AG10803 (cell line): ENCODE data around the gene BRF1.

Experiments used
- DNase-seq: peaks from one replicate; pipeline ENCODE4 v3.0.0; 2010; ENCODE audit warnings: low read depth
- H3K4me3 ChIP-seq: 2 replicates; pipeline ENCODE4 v1.5.1; 2011; ENCODE audit warnings: mild to moderate bottlenecking, low read length, control low read depth
- CTCF ChIP-seq: conservative IDR thresholded peaks from 2 replicates; pipeline ENCODE4 v1.5.1; 2011; ENCODE audit warnings: mild to moderate bottlenecking, low read length, control low read depth, inconsistent platforms

Gene BRF1

GRCh38 chr14:105196265-105196960 lies 104.4 kb downstream of the BRF1 start:
- no peak for TF ChIP-seq CTCF
- H3K4me3 ChIP-seq = no peak overlapping the region
- DNase-seq = no peak

- TF ChIP-seq CTCF = no peak
- no peak for DNase-seq
- H3K4me3 ChIP-seq = no peak overlapping the region
Measured at GRCh38 chr14:105195522-105196264, 105.1 kb downstream of the BRF1 start.

DNA sequence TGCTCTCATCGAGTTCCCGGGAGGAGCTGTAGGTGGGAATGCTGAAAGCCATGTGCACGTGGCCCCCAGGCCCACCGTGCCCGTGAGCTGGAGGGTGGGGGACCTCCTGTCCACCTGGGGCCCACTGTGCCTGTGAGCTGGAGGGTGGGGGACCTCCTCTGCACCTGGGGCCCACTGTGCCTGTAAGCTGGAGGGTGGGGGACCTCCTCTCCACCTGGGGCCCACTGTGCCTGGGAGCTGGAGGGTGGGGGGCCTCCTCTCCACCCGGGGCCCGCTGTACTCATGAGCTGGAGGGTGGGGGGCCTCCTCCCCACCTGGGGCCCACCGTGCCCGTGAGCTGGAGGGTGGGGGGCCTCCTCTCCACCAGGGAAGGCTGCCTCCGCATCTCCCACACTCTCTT lies 105.8 kb downstream of the BRF1 start:
- TF ChIP-seq CTCF = no peak
- H3K4me3 ChIP-seq = no peak overlapping the region
- no peak for DNase-seq

DNA sequence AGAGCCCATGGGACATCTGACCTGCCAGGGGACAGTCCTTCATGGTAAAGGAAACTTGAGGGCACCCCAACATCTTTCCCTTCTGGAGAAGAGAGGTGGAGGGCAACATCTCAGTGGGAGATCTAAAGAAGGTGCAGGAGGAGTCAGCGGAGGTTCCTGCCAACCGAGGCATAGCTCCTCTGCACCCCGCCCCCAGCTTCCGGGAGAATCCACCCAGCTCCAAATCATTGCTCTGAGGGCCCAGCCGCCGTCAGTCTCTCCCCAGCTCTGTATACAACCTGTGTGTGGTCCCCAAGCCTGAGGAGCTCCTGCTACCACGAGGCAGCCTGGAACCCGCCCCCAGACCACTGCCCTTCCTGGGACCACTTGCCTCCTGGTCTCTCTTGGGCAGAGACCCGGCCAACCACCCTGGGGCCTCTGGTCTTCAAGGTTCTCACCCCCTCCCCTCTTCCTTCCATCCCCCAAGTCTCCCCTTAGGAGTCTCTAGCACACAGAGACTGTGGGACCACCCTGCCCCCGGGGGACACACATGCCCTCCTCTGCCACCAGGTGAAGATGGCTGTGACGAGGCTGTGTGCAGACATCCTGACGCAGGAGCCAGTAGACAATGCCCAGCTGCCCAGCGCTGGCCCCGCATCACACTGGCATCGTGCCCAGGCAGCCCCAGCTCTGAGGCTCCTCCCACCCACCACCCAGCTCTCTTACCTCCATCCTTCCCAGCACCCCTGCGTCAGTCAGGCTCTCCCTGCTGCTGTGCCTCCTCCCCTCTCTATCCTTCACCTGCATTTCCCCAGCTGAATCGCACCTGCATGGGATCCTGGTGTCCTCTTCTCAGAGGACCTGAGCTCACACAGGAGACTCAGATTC lies 106.7 kb downstream of the BRF1 start:
- DNase-seq = no peak

DNA sequence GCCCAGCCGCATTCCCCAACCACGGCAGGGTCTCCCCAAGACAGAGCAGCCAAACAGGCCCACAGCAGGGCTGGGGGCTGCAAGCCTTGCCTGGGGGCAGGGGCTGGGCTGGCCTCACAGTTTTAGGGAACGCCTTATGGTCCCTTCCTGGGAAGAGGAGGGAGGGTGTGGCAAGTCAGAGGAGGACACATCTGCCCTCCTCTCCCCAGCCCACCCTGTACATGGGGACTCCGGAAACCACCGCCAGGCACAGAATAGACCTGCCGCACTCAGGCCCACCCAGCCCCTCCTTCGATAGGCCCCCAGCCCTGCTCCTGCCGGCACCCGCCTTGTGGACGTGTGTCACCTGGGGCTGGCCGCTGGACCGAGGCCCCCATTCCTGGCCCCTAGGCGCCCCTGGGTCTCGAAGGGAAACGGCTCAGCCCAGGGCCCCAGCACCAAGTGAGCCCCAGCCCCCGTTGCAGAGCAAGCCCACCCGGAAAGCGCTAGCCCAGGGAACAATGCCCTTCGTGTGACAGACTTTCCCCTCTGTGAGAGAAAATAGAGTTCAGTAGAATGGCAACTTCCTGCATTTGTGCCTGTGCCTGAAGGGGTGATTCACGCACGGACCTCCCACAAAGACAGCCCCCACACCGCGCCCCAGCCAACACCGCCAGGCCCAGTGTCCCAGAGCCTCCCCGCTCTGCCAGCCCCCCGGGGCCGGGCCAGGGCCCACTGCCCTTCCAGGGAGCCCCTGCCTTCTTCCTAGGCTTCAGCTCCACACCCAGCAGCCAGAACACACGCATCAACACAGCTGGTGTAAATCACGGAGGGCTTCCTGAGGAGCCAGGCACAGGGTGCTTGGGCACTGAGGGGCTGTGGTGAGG lies 107.7 kb downstream of the BRF1 start:
- TF ChIP-seq CTCF = no peak
- no peak for DNase-seq
- no peak overlapping the region for H3K4me3 ChIP-seq

More for the DNA sequence above, 106.7 kb downstream of the BRF1 start:
- H3K4me3 ChIP-seq = no peak overlapping the region
- no peak for TF ChIP-seq CTCF

- no peak for TF ChIP-seq CTCF
- H3K4me3 ChIP-seq = no peak overlapping the region
- no peak for DNase-seq
Measured at GRCh38 chr14:105187935-105188524, 112.8 kb downstream of the BRF1 start.
